HG03196 (cell line): ENCODE results near the gene TGFB1I1.
"Not testable (repeated sequence)": the region's sequence is repeated elsewhere in the genome, so short reads cannot be mapped to it uniquely, and the experiment has no call there.

Experiments
- ATAC-seq: cut with Tn5 transposase; IDR thresholded peaks from one replicate; pipeline ENCODE4 v1.9.1; 2021; ENCODE audit not compliant: unreplicated experiment

Gene TGFB1I1

DNA sequence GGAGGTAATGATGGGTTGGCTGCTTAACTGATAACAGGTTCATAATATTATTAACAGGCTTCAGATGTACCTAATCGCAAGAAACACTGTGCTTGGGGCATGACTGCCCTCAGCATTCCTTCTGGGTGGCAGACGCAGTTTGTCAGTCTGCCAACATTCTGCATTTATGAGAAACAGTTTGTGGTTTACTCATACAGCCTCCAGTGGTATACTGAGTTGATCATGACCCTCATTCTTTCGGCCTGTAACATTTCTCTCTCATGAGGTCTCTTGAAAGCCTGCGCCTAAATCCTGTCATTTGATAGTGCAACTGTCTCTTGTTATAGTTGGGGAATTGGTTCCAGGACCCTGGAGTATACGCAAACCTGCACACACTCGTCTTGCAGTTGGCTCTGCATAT is 41.2 kb downstream of the TGFB1I1 start:
- no peak for ATAC-seq

DNA sequence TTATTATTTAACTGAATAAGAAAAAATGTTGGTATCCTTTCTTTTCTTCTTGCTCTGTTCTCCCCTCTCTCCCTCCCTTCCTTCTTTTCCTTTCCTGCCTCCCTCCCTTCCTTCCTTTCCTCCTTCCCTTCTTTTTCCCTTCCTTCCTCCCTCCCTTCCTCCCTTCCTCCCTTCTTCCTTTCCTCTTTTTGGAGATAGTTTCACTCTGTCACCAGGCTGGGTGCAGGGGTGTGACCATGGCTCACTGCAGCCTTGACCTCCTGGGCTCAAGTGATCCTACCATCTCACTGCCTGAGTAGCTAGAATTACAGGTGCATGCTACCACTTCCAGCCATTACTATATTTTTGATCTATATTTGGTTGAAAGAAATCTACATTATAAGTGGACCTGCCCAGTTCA is 41.9 kb downstream of the TGFB1I1 start:
- ATAC-seq, result no peak

- no peak for ATAC-seq
Observed at GRCh38 chr16:31517800-31518402, 45.9 kb downstream of the TGFB1I1 start.

DNA sequence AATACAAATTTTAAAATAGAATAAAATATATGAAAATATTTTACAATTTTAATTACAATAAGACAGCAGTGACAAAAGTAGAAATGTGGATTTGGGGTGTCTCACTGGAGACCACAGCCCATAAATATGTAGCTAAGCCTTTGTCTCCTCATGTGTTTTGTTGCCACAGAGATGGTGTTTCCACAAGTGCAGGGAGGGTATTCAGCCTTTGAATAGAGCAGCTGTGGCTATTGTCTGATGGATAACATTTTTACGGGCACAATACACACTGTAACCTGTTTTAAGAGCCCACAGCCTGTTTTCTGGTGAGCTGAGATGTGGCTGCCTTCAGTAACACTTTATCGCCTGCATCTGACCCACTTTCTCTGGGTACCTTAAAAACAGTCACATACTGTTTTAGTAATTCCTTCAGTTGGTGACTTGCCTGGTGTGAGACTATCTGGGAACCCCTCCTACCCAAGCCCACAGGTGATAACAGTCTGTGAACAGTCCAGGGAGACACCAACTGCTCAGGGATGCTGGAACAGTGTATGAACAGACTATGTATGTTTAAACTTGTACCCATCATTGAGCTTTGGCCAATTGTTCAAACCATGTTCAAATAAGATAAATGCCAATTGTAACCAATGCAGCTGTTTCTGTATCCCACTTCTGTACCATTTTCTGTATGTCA is 47.9 kb downstream of the TGFB1I1 start:
- ATAC-seq, result no peak

DNA sequence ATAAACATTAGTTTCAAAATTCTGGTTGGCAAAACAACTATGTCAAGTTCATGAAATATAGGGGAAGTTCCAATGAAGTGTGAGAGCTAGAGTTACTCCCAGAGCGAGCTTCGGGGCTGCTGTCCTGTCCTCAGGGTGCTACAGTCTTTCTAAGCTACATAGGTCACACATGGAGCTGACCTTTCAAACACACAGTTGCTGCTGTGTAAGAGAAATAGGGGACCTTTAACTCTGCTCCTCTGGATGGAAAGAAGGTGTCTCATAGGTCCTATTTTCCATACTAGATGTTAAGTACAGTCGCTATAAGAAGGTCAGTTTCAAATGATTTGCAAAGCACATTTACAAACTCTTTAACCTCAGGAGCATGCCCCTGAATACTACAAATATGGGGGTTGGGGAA is 49.4 kb downstream of the TGFB1I1 start:
- no peak for ATAC-seq

- ATAC-seq, result no peak
Observed at GRCh38 chr16:31522071-31522470, 50.1 kb downstream of the TGFB1I1 start.

DNA sequence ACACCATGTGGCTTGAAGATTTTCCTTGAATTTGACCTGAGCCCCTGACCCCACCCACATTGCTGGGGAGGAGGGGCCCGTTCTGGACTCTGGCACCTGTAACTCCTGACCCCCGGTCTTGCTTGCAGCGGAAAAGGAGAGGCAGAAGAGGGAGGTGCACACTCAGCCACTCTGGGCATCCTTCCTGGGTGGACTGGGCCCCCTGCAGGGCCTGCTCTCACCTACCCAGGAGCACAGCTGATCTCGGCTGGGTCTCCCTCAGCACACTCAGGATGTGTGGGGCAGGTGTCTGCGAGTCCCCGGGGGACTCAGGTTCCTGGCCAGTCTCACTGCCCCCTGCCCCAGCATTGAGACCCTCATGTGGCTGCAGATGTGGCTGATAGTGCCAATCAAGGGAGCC is 51.8 kb downstream of the TGFB1I1 start:
- ATAC-seq, result not testable (repeated sequence)

- ATAC-seq, result no peak
Observed at GRCh38 chr16:31525113-31525512, 53.2 kb downstream of the TGFB1I1 start.
